HCT116 (cell line): Measurements from ENCODE around the gene MYRFL. TPM values are rescaled to one million over a fixed set of nuclear protein-coding genes. Genes with fewer than 3 reads are reported as not detected.

Source experiments
- ATAC-seq: fragments of 200-7000 bp; cut with Tn5 transposase; 2 replicates; pipeline ENCODE4 v1.9.1; 2020; ENCODE audit warnings: mild to moderate bottlenecking, moderate library complexity
- BruUV-seq: library from RNA; stranded (reverse); fragments of 400-500 nt; replicated peaks from 2 replicates; lab custom pipeline; 2021; lab: Mats Ljungman, UMichigan
- CTCF ChIA-PET: fragments of 300-600 bp; sonication (Branson Sonifier 250); formaldehyde crosslinking; loops from one replicate; lab custom pipeline; 2021; ENCODE audit warnings: antibody characterized with exemption; lab: Charles Lee
- POLR2A ChIA-PET: fragments of 300-600, 350-600 bp; sonication (Branson Sonifier 250); formaldehyde crosslinking; loops from one replicate; lab custom pipeline; 2021; ENCODE audit warnings: antibody characterized with exemption; lab: Charles Lee
- RAD21 ChIA-PET, 2 experiments: fragments of 300-600 bp; sonication (Branson Sonifier 250); formaldehyde crosslinking; loops; one replicate each; lab custom pipeline; 2023; ENCODE audit warnings: low total read pairs in 2 of 2; ENCODE audit not compliant: uncharacterized antibody in 2 of 2, unreplicated experiment in 2 of 2, low non-redundant PET in 1 of 2; lab: Charles Lee
- DNase-seq: peaks from one replicate; pipeline ENCODE4 v3.0.0-alpha.2; 2010; ENCODE audit warnings: low read depth, low spot score
- H2AFZ ChIP-seq: fragments of 200-600 bp; shearing (Covaris generic), sonication (generic); 2 replicates; pipeline ENCODE4 v1.6.1; 2017; ENCODE audit warnings: low read depth, mixed run types, mixed read lengths, antibody characterized with exemption, low read length; ENCODE audit not compliant: poor library complexity, severe bottlenecking
- H3K27ac ChIP-seq: 2 replicates; pipeline ENCODE4 v1.5.1; 2012; ENCODE audit warnings: low read depth, low read length
- H3K27me3 ChIP-seq: fragments of 200-600 bp; sonication (generic); 2 replicates; pipeline ENCODE4 v1.6.1; 2016; ENCODE audit warnings: mixed run types, low read length, mixed read lengths; ENCODE audit not compliant: insufficient read depth
- H3K36me3 ChIP-seq, 2 experiments: fragments of 200-500 bp in 1 of 2; fragments of 200-600 bp in 1 of 2; sonication (Bioruptor generic) in 1 of 2; sonication (generic) in 1 of 2; 2 replicates each; pipeline versions ENCODE4 v1.5.1 to v1.6.1; 2014 to 2016; ENCODE audit warnings: low read length in 2 of 2, inconsistent platforms in 1 of 2, mixed read lengths in 1 of 2, mixed run types in 1 of 2; ENCODE audit not compliant: insufficient read depth in 2 of 2, control insufficient read depth in 1 of 2
- H3K4me1 ChIP-seq, 2 experiments: fragments of 200-600 bp in 1 of 2; sonication (generic) in 1 of 2; 2 replicates each; pipeline versions ENCODE4 v1.5.1 to v1.6.1; 2012 to 2017; ENCODE audit warnings: low read length in 2 of 2, inconsistent platforms in 1 of 2, mild to moderate bottlenecking in 1 of 2, mixed read lengths in 1 of 2, mixed run types in 1 of 2, moderate library complexity in 1 of 2; ENCODE audit not compliant: insufficient read depth in 2 of 2, control insufficient read depth in 1 of 2
- H3K4me2 ChIP-seq: fragments of 200-600 bp; sonication (generic); 2 replicates; pipeline ENCODE4 v1.6.1; 2017; ENCODE audit warnings: mixed run types, low read length, mixed read lengths
- H3K4me3 ChIP-seq, 2 experiments: fragments of 200-600 bp in 1 of 2; sonication (generic) in 1 of 2; replicated peaks in 1 of 2; 2 replicates each; pipeline ENCODE4 v1.5.1; 2011 to 2016; ENCODE audit warnings: low read length in 2 of 2, control low read depth in 1 of 2, low read depth in 1 of 2, mild to moderate bottlenecking in 1 of 2, mixed read lengths in 1 of 2, mixed run types in 1 of 2
- H3K79me2 ChIP-seq: fragments of 200-600 bp; sonication (generic); 2 replicates; pipeline ENCODE4 v1.6.1; 2017; ENCODE audit warnings: mild to moderate bottlenecking, mixed run types, low read length, moderate library complexity, mixed read lengths; ENCODE audit not compliant: insufficient read depth
- H3K9ac ChIP-seq: fragments of 200-600 bp; sonication (generic); 2 replicates; pipeline ENCODE4 v1.6.1; 2016; ENCODE audit warnings: low read length, mixed read lengths
- H3K9me2 ChIP-seq: fragments of 200-600 bp; sonication (generic), shearing (Covaris generic); 2 replicates; pipeline ENCODE4 v1.6.1; 2017; ENCODE audit warnings: mixed run types, mild to moderate bottlenecking, moderate library complexity; ENCODE audit not compliant: insufficient read depth
- H3K9me3 ChIP-seq, 2 experiments: fragments of 200-500 bp in 1 of 2; fragments of 200-600 bp in 1 of 2; sonication (Bioruptor generic) in 1 of 2; sonication (generic) in 1 of 2; 2 replicates each; pipeline ENCODE4 v1.6.1; 2014 to 2017; ENCODE audit warnings: low read length in 2 of 2, mixed read lengths in 2 of 2, inconsistent platforms in 1 of 2, low read depth in 1 of 2, mild to moderate bottlenecking in 1 of 2, mixed run types in 1 of 2, moderate library complexity in 1 of 2; ENCODE audit not compliant: control insufficient read depth in 1 of 2, insufficient read depth in 1 of 2
- H4K20me1 ChIP-seq: fragments of 200-600 bp; sonication (generic), shearing (Covaris generic); 2 replicates; pipeline ENCODE4 v1.6.1; 2017; ENCODE audit warnings: mixed run types, mild to moderate bottlenecking, moderate library complexity; ENCODE audit not compliant: insufficient read depth
- CEBPB ChIP-seq: IDR thresholded peaks from 2 replicates; pipeline ENCODE4 v1.6.1; 2012; ENCODE audit warnings: low read depth
- EGR1 ChIP-seq: IDR thresholded peaks from 2 replicates; pipeline ENCODE4 v1.6.1; 2012; ENCODE audit warnings: low read depth
- EZH2phosphoT487 ChIP-seq: fragments of 200-600 bp; IDR thresholded peaks from 2 replicates; pipeline ENCODE4 v1.6.1; 2018; ENCODE audit warnings: antibody characterized with exemption, borderline replicate concordance
- FOSL1 ChIP-seq: IDR thresholded peaks from 2 replicates; pipeline ENCODE4 v1.6.1; 2012; ENCODE audit warnings: low read depth
- JUND ChIP-seq: IDR thresholded peaks from 2 replicates; pipeline ENCODE4 v1.6.1; 2012
- POLR2A ChIP-seq: IDR thresholded peaks from 2 replicates; pipeline ENCODE4 v1.7.0; 2011; ENCODE audit warnings: borderline replicate concordance; ENCODE audit not compliant: insufficient read depth, insufficient read length; ENCODE audit errors: extremely low read depth
- POLR2AphosphoS5 ChIP-seq: IDR thresholded peaks from 2 replicates; pipeline ENCODE4 v1.6.1; 2011; ENCODE audit warnings: mild to moderate bottlenecking, low read depth, low read length, moderate library complexity
- RAD21 ChIP-seq: IDR thresholded peaks from 2 replicates; pipeline ENCODE4 v1.6.1; 2012; ENCODE audit warnings: low read depth, mild to moderate bottlenecking
- REST ChIP-seq: IDR thresholded peaks from 2 replicates; pipeline ENCODE4 v1.6.1; 2012; ENCODE audit warnings: low read depth
- SIN3A ChIP-seq: IDR thresholded peaks from 2 replicates; pipeline ENCODE4 v1.6.1; 2012; ENCODE audit warnings: low read depth
- SP1 ChIP-seq: IDR thresholded peaks from 2 replicates; pipeline ENCODE4 v1.6.1; 2012; ENCODE audit warnings: low read depth
- SRF ChIP-seq: IDR thresholded peaks from 2 replicates; pipeline ENCODE4 v1.6.1; 2012; ENCODE audit warnings: low read depth
- TCF7L2 ChIP-seq: IDR thresholded peaks from 2 replicates; pipeline ENCODE4 v1.7.0; 2011; ENCODE audit warnings: borderline replicate concordance, inconsistent platforms; ENCODE audit not compliant: insufficient read depth, insufficient read length; ENCODE audit errors: extremely low read depth
- YY1 ChIP-seq: IDR thresholded peaks from 2 replicates; pipeline ENCODE4 v1.6.1; 2011; ENCODE audit warnings: low read length, low read depth, moderate library complexity, mild to moderate bottlenecking; ENCODE audit not compliant: insufficient replicate concordance; ENCODE audit errors: extremely low read depth
- ZNF274 ChIP-seq: fragments of 200-500 bp; sonication (Bioruptor generic); IDR thresholded peaks from 2 replicates; pipeline ENCODE4 v1.6.1; 2014; ENCODE audit warnings: mild to moderate bottlenecking, low read depth, low read length, inconsistent platforms
- intact Hi-C: fragments of 100-400 bp; cut with micrococcal nuclease; formaldehyde crosslinking; loops from 2 replicates; pipeline ENCODE4 v1.10.0; 2022
- total RNA-seq: library from RNA; stranded (reverse); gene quantifications from one replicate; pipeline ENCODE4 v1.2.1, GENCODE V29; 2021; ENCODE audit not compliant: unreplicated experiment
- TF ChIP-seq, protein P1 (sequence below): IDR thresholded peaks from 2 replicates; pipeline ENCODE4 v1.6.1; 2012
- TF ChIP-seq, protein P2 (sequence below), 3 experiments: fragments of 200-600 bp in 1 of 3; sonication (generic) in 1 of 3; IDR thresholded peaks in 2 of 3; conservative IDR thresholded peaks in 1 of 3; 2 replicates each; pipeline ENCODE4 v1.5.1; 2012 to 2017; ENCODE audit warnings: low read depth in 2 of 3, low read length in 2 of 3, antibody characterized with exemption in 1 of 3, borderline replicate concordance in 1 of 3, control low read depth in 1 of 3, mild to moderate bottlenecking in 1 of 3, mixed read lengths in 1 of 3, mixed run types in 1 of 3, moderate library complexity in 1 of 3; ENCODE audit not compliant: insufficient read depth in 1 of 3
- TF ChIP-seq, protein P3 (sequence below): IDR thresholded peaks from 2 replicates; pipeline ENCODE4 v1.6.1; 2011; ENCODE audit warnings: mild to moderate bottlenecking, low read length, moderate library complexity; ENCODE audit not compliant: insufficient replicate concordance; ENCODE audit errors: extremely low read depth

MYRFL gene
- total RNA-seq, 1 experiment from 2014 or later: 0.30 TPM

GRCh38 chr12:69910694-69911093 lies 85.7 kb downstream of the MYRFL start:
- Histone ChIP-seq H4K20me1 (no peaks in the 10 kb centered on the region), H3K27ac (no peak overlapping the region), H3K9ac (no peak overlapping the region), H3K9me3 (no peaks in the 10 kb centered on the region), H3K4me2 (no peak overlapping the region), H3K27me3 (no peaks in the 10 kb centered on the region), H2AFZ (no peak overlapping the region), H3K4me3 (no peak overlapping the region), H3K4me1 (no peaks in the 10 kb centered on the region), H3K36me3 (no peaks in the 10 kb centered on the region)
- intact Hi-C loops: no loop called here
- ChIA-PET CTCF (no interaction called here), POLR2A (no interaction called here), RAD21 (no interaction called here)
- BruUV-seq: no TSS peak
- DNase-seq: no peak
- TF ChIP-seq SIN3A: no peak
- TF ChIP-seq, protein P1, sequence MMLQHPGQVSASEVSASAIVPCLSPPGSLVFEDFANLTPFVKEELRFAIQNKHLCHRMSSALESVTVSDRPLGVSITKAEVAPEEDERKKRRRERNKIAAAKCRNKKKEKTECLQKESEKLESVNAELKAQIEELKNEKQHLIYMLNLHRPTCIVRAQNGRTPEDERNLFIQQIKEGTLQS: no peak
- no peak for TF ChIP-seq EZH2phosphoT487
- no peak for TF ChIP-seq SRF
- no peak for TF ChIP-seq POLR2A
- no peak for TF ChIP-seq REST
- no peak for TF ChIP-seq ZNF274
- no peak for TF ChIP-seq POLR2AphosphoS5
- TF ChIP-seq, protein P2, sequence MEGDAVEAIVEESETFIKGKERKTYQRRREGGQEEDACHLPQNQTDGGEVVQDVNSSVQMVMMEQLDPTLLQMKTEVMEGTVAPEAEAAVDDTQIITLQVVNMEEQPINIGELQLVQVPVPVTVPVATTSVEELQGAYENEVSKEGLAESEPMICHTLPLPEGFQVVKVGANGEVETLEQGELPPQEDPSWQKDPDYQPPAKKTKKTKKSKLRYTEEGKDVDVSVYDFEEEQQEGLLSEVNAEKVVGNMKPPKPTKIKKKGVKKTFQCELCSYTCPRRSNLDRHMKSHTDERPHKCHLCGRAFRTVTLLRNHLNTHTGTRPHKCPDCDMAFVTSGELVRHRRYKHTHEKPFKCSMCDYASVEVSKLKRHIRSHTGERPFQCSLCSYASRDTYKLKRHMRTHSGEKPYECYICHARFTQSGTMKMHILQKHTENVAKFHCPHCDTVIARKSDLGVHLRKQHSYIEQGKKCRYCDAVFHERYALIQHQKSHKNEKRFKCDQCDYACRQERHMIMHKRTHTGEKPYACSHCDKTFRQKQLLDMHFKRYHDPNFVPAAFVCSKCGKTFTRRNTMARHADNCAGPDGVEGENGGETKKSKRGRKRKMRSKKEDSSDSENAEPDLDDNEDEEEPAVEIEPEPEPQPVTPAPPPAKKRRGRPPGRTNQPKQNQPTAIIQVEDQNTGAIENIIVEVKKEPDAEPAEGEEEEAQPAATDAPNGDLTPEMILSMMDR (IDR thresholded peaks at IDR 0.05 in 2 of 3, conservative IDR thresholded peaks at IDR 0.05 in 1 of 3; ENCODE audit: borderline replicate concordance in 1 of 3, insufficient read depth in 1 of 3, low read depth in 2 of 3, low read length in 2 of 3): no peak
- TF ChIP-seq RAD21: no peak
- no peak for TF ChIP-seq YY1
- TF ChIP-seq CEBPB: no peak
- no peak for TF ChIP-seq JUND
- TF ChIP-seq TCF7L2: no peak
- TF ChIP-seq, protein P3, sequence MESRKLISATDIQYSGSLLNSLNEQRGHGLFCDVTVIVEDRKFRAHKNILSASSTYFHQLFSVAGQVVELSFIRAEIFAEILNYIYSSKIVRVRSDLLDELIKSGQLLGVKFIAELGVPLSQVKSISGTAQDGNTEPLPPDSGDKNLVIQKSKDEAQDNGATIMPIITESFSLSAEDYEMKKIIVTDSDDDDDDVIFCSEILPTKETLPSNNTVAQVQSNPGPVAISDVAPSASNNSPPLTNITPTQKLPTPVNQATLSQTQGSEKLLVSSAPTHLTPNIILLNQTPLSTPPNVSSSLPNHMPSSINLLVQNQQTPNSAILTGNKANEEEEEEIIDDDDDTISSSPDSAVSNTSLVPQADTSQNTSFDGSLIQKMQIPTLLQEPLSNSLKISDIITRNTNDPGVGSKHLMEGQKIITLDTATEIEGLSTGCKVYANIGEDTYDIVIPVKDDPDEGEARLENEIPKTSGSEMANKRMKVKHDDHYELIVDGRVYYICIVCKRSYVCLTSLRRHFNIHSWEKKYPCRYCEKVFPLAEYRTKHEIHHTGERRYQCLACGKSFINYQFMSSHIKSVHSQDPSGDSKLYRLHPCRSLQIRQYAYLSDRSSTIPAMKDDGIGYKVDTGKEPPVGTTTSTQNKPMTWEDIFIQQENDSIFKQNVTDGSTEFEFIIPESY: no peak
- no peak for TF ChIP-seq FOSL1
- no peak for TF ChIP-seq SP1
- no peak for TF ChIP-seq EGR1
- TF ChIP-seq, all 23 proteins: peak for 0
- no peaks in the 10 kb centered on the region for H3K9me2 ChIP-seq
- H3K79me2 ChIP-seq: no peaks in the 10 kb centered on the region
- ATAC-seq: no peak
